ENCODE results near the gene KCNK13.

KCNK13 gene

DNA sequence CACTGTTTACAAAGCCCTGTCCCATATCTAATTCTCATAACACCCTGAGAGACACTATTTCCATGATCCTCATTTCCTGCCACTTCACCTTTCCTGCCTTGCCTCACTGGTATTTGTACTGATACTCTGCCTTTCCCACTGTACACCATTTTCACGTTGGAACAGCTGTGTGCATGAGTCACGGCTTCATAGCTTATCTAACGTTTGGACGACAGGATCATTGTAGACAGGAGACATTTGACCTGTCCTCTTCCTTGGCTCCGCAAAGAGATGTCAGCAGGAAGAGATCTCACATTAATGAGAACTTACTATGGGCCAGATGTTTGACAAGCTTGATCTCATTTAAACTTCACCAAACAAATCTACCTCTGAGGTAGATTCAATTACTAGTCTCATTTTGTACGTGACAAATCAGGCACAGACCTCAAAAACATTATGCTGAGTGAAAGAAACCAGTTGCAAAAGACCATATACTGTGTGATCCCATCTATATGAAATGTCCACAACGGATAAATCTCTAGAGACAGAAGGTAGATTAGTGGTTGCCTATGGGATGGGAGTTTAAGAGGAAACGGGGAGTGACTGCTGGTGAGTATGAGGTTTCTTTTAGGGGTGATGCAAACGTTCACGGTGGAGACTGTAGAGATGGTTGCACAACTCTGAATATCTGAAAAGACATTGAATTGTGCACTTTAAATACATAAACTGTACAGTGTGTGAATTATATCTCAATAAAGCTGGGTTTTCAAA is 71.2 kb downstream of the KCNK13 start:
- no peak for DNase-seq (ENCODE audit: low spot score)

DNA sequence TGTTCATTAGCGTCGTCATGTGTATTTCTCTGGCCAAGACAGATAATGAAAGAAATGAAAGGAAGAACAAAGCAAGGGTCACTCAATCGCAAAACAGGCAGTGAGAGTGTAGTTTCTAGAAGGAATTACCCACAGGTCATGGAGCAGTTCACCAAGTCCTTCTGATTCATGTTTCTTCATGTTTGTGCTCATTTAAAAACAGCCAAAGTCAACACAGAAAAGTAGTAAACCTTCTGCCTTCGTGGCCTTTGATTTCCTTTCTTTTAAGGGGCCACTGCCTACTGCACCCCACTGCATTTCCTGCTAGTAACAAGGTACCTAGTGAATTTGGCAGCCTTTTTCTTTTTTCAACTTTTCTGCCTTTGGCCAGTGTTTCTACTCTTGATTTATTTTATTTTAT is 75.1 kb downstream of the KCNK13 start:
- DNase-seq (ENCODE audit: low spot score): no peak

DNA sequence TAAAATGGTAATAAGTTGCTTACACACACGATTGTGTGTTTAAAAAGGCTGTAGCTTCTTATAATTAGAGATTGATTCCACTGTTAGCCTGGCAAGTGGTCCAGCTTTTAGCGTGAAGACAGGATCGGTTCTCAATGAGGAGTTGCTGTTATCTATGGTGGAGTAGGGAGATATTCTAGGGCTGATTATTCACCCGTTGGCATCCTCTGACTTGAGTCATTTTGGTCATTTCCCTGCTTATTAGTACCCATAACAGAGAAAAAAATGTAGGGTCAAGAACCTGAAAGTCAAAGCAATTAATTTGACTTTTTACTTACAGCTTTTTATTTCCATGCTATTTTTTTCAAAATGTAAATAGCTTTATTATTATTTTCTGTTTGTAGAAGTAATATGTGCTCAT is 76.0 kb downstream of the KCNK13 start:
- DNase-seq (ENCODE audit: low spot score): no peak

DNA sequence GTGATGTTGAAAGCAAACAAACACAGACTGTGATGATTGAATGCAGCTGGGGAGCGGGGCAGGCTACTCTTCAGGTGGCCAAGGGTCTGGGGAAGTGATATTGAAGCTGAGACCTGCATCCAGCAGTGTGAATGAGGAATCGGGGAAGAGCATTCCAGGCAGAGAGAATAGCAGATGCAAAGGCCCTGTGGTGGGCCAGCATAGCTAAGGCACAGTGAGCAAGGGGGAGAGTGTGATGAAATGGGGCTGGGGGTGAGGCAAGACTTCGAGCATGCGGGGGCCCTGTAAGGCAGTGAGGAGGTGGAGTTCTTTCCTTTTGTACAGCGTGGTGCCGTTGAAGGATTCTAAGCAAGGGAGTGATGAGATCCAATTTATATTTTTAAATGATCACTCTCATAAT is 77.4 kb downstream of the KCNK13 start:
- DNase-seq (ENCODE audit: low spot score): no peak

DNA sequence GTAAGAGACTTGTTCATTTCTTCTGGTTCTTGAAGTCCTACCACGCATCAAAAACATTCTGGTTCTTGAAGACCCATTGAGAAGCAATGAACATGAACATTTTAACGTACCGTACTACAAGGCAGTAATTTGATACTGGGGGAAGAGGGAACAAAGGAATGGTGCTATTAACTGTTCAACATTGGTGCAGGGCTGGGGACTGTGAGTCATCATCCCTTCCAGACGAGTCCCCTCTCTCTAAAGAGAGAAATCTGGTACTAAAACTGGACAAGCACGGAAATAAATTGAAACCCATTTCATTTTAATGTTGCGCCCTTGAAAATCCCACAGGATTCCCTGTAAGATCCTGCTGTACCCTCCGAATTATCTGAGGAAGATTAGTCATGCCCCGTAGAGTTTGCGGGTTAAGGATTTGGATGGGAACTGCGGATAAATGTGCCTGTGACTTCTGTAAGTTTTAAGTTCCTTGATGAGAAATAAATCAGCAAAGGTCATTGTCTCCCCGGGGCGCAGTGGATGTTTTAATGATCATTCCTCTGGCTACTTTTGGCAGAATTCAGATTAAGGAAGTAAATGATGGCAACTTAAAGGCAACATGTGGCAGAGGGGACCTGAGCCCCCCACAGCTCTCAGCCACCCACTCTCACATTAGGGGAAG is 78.6 kb downstream of the KCNK13 start:
- no peak for DNase-seq (ENCODE audit: low spot score)

DNA sequence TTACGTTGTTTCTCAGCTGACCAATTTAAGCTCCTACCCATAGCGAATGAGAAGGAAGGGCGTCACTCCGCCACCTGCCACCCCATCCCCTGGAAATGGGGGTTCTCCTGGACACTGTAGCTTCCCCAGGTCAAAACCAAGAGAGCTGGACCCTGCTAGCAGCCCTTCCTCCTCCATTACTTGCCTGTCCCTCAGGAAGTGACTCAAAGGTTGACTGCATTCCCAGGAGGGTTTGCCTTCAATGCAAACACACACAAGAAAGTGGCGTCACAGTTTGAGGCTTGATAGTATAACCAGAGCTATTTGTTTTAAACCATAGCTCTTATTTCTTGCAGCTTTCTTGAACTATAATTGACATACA is 79.1 kb downstream of the KCNK13 start:
- no peak for DNase-seq (ENCODE audit: low spot score)

DNA sequence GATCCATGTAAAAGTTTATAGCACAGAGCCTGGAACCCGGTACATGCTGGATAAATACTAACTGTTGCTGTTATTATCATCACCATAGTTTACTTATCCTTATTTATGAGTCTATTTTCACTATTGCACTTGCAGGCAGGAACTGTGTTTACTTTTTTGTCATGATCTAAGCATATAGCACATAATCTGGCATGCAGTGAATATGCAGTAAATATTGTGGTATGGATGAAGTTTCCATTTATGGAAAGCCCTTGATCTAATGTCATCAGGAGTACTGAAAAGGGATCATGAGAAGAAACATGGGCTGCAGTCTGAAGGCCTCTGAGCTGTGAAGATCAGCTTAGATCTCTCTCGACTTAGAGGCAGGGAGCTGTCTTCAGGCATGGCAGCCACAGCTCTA is 91.6 kb downstream of the KCNK13 start:
- no peak for DNase-seq (ENCODE audit: low spot score)

DNA sequence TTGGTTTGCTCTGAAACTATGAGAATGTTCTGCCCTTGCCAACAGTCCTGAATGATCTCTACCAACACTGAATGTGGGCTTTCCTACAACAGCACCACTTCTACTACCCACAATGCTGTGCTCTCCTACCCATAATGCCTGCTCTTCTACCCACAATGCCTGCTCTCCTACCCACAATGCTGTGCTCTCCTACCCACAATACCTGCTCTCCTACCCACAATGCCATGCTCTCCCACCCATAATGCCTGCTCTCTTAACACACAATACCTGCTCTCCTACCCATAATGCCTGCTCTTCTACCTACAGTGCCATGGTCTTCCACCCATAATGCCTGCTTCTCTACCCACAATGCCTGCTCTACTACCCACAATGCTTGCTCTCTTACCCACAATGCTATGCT is 92.3 kb downstream of the KCNK13 start:
- no peak for DNase-seq (ENCODE audit: low spot score)

DNA sequence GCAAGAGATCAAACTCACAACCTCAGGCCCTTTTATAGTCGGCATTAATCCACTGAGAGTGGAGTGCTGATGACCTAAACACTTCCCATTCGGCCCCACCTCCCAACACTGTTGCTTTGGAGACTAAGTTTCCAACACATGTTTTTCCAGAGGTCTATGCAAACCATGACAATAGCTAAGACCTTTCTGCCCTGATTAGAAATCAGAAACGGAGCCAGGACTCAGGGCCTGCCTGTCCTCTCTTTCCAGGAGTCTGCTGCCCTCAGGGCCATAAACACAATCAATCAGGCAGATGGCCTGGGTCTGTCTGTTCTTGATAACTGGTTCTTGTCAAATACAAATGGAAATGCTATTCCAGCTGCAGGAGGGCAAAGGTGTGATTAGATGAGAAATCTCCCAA is 97.4 kb downstream of the KCNK13 start:
- DNase-seq (ENCODE audit: low spot score): no peak

DNA sequence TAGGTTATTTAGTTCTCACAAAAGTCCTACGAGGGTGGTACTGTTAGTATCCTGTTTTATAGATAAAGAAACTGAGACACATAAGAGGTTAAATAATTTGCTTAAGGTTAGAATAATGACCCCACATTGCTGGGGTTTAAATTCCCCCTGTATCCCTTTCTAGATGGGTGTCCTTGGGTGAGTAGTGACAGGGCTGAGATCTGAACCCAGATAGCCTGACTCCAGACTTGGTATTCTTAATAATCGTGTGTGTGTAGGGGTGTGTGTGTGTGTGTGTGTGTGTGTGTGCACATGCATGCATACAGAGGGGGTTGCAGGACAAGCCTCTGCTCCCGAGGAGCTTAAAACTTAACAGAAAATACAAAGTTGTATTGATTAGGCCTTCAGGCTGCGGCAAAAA is 97.9 kb downstream of the KCNK13 start:
- DNase-seq (ENCODE audit: low spot score): no peak

DNA sequence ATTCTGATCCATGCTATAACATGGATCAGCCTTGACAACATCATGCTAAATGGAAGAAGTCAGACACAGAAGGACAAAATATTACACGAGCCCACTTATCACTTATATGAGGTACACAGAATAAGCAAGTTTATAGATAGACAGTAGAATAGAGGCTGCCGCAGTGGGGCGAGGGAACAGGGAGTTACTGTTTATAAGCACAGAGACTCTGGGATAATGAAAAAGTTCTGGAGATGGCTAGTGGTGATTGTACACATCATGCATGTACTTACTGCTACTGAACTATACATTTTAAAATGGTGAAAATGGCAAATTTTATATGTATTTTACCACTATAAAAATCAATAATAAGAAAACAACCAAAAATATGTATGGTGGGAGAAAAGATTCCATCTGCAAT is 99.3 kb downstream of the KCNK13 start:
- DNase-seq (ENCODE audit: low spot score): no peak

DNA sequence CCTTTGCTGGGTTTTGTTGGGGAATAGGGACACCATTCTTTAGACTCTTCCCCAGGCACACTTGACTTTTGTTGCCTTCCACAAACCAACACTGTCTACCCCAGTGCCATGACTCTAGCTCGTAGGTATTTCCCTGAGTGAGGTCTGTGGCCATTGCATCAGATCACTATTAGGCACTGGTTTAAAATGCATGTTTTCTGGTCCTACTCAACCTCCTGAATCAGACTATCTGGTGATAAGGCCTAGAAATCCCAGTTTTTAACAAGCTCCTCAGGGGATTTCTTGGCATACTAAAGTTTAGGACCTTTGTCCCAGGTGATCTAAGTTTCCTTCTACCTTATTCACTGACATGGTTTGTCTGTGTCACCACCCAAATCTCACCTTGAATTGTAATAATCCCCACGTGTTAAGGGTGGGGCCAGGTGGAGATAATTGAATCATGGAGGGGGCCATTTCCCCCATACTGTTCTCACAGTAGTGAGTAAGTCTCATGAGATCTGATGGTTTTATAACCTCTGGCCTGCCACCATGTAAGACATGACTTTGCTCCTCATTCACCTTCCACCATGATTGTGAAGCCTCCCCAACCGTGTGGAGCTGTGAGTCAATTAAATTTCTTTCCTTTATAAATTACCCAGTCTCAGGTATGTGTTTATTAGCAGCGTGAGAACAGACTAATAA is 106.8 kb downstream of the KCNK13 start:
- no peak for DNase-seq (ENCODE audit: low spot score)

DNA sequence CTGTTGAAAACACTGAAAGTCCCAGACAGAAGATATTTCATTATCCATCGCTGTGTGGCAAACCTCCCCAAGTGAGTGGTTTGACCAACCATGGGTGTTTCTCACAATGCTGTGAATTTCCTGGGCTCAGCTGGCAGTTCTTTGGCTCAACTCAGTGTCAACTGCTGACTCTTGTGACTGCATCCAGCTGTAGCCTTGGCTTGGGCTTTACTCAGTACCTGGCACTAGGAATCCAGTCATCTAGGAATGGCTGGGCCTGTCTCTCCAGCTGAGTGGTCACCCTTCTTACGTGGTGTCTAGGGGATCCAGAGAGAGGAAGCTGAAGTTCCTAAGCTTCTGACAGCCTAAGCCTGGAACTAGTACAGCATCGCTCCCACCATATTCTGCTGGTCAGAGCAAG is 113.8 kb downstream of the KCNK13 start:
- DNase-seq (ENCODE audit: low spot score): no peak

DNA sequence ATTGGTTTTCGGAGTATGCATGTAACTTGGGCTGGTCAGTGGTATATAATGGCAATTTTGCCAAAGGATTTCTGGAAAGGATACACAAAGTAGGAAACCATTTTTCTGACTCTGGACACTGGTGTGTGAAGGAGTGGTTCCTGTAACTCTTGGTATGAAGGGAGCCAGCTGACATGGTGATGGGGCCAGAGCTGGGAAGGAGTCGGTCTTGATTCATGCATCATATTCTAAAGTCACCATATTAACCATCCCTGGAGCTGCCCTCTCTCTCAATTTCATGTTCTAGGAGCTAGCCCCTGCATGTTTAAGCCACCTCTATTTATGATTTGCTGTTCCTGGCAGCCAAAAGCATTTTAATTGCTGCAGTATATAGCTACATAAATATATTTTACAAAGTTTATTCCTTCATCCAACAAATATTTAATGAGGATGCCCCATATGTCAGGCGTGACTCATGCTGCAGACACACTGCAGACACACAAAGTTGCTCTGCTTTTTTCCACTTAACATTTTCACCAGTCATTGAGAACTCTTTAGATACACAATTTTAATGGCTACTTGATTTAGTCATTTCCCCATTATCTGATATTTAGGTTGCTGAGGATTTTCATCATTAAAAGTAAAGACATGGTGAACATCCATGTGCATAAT is 115.9 kb downstream of the KCNK13 start:
- DNase-seq (ENCODE audit: low spot score): no peak

DNA sequence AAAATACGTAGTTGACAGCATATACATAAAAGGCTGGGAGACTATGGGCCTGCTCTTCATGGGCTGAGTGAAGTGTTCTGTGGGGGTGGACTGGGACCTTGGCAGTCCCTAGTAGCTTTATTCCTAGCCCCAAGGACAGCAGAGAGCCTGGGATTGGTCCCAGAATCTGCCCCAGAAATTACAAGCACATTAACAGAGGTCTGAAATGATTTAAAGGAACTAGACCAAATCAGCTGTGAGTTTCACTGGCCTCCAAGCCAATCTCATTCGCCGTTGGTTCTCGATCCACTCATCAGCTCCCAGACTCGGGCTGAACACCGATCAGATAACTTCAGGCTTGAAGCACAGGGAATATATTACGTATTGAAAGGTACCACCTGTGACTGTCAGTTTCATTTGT is 117.6 kb downstream of the KCNK13 start:
- peak; percentile 29 for DNase-seq (ENCODE audit: low spot score)

DNA sequence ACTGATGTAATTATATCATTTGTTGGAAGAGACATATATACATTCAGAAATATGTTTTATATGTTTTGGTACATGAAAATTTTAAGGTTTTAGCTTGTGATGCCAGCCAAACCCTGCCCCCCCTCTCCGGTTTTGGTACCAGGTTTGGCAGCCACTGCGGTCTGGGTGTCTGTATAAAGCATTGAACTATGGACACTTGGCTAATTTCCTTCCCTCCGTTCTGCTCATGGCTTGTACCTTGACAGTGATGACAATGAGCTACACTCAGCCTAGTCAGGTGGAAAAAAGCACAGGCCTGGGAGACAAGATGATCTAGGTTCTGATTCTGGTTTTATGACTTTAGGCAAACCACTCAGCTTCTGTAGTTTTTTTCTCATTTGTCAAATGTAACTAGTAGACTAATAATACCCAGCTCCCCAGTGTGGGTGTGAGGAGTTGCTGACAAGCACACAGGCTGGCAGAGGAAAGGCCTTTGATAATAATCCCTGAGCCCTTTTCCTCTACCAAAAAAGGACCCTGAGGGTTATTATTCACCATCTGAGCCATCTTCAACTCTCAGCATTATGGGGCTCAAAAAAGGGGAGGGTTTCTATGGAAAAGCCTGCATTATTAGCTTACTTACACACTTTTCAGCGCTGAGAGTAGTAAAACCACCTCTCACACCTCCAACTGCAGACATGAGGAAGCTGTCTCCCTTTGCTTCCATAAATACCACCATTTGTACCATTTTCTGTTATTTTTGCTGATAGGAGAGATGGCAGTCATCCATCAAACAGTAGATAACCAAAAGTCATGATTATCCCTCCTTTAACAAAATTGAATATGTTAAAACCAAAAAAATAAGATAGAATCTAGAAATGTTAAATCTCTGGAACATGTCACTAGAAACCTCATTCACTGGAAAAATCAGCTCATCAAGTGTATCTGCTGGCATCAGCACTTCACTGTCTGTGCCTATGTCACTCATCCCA is 118.3 kb downstream of the KCNK13 start:
- peak; percentile 8 for DNase-seq (ENCODE audit: low spot score)

DNA sequence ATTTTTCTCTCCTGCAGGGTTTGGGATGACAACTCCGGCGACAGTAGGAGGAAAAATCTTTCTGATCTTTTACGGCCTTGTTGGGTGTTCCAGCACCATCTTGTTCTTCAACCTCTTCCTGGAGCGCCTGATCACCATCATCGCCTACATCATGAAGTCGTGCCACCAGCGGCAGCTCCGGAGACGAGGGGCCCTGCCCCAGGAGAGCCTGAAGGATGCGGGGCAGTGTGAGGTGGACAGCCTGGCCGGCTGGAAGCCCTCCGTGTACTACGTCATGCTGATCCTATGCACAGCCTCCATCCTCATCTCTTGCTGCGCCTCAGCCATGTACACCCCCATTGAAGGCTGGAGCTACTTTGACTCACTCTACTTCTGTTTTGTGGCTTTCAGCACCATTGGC is 122.3 kb downstream of the KCNK13 start:
- no peak for DNase-seq (ENCODE audit: low spot score)

DNA sequence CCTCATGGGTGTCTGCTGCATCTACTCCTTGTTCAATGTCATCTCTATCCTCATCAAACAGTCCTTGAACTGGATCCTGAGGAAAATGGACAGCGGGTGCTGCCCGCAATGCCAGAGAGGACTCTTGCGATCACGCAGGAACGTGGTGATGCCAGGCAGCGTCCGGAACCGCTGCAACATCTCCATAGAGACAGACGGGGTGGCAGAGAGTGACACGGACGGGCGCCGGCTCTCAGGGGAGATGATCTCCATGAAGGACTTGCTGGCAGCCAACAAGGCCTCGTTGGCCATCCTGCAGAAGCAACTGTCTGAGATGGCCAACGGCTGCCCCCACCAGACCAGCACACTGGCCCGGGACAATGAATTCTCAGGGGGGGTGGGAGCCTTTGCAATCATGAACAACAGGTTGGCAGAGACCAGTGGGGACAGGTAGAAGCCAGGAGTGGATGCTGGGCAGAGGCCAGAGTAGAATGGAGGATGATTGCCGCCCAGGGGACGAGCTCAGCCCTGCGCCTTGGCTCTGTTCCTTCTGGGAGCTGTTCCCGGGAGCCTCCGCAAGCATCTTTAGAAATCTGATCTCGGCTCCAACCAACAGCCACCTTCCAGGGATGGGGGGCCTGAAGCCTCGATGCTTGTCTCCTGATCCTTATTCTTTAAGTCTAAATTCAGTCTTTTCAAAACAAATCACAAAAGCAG is 122.9 kb downstream of the KCNK13 start:
- DNase-seq (ENCODE audit: low spot score): no peak

DNA sequence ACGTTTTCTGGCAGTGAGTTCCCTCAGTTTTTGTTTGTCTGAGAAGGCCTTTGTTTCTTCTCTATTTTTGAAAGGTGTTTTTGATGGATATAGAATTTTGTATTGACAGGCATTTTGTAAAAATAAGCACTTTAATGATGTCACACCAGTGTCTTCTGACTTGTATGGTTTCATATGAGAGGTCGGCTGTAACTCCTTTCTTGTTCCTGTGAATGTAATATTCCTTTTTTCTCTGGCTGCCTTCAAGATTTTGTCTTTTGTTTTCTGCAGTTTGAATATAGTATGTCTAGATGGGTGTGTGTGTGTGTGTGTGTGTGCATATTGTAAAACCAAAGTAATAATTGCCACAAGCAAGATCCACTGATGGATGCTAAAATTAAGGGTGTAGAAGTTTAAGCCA is 126.8 kb downstream of the KCNK13 start:
- no peak for DNase-seq (ENCODE audit: low spot score)

DNA sequence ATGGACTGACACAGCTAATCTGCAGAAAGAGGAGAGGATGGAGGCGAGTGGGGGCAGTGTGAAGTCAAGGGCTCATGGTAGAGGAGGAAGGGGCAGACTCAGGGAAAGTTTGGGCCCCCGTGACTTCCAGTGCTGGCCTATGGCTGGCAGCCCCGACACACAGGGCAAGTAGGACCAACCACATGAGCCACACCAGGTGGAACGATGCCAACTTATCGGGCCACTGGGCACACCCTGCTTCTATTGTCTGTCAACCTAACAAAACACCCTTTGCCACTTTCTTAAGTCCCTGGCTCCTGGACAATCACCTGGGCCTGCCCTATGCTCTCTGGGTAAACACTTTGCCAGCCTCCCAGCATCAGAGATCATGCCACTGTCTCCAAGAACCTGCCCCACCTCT is 129.4 kb downstream of the KCNK13 start:
- DNase-seq (ENCODE audit: low spot score): no peak

DNA sequence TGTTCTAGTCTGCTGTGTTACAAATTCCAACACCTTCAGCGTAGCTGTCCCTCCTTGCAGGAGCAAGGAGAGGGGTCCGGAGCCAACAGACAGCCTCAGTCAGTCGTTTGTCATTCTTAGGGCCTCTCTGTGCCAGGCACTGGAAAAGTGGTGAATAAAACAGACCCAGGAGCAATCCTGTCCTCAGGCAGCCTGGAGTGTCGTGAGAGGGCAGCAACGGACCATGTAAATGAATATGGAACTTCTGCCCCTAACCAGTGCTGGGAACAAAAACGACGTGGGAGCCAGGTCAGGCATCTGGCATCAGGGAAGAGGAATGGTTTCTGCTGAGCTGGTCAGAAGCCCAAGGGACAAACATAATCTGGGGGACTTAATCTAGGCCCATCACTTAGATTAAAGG is 129.8 kb downstream of the KCNK13 start:
- DNase-seq (ENCODE audit: low spot score): no peak

All from Ammon's horn (tissue), 1 donor.